ENCODE results near the gene IDH3A.

The IDH3A gene

GRCh38 chr15:78175330-78175729, 26.2 kb downstream of the IDH3A start:
- ATAC-seq: peak; percentile 23; the same call in 1 of the 3 replicates
- no peak for TF ChIP-seq POU6F1 (CRISPR knock-in tag; IDR thresholded peaks at IDR 0.05; ENCODE audit: borderline replicate concordance, low read depth)
- TF ChIP-seq, protein P1, sequence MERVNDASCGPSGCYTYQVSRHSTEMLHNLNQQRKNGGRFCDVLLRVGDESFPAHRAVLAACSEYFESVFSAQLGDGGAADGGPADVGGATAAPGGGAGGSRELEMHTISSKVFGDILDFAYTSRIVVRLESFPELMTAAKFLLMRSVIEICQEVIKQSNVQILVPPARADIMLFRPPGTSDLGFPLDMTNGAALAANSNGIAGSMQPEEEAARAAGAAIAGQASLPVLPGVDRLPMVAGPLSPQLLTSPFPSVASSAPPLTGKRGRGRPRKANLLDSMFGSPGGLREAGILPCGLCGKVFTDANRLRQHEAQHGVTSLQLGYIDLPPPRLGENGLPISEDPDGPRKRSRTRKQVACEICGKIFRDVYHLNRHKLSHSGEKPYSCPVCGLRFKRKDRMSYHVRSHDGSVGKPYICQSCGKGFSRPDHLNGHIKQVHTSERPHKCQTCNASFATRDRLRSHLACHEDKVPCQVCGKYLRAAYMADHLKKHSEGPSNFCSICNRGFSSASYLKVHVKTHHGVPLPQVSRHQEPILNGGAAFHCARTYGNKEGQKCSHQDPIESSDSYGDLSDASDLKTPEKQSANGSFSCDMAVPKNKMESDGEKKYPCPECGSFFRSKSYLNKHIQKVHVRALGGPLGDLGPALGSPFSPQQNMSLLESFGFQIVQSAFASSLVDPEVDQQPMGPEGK (CRISPR knock-in tag; IDR thresholded peaks at IDR 0.05; ENCODE audit: borderline replicate concordance): no peak
- no peak for TF ChIP-seq TSHZ2 (CRISPR knock-in tag; IDR thresholded peaks at IDR 0.05)
- TF ChIP-seq SNAI2 (CRISPR knock-in tag; IDR thresholded peaks at IDR 0.05): no peak
- no peak for TF ChIP-seq ARNTL (CRISPR knock-in tag; IDR thresholded peaks at IDR 0.05; ENCODE audit: borderline replicate concordance, low read depth)
- TF ChIP-seq ZNF70 (CRISPR knock-in tag; IDR thresholded peaks at IDR 0.05): no peak
- TF ChIP-seq CSDC2 (CRISPR knock-in tag; IDR thresholded peaks at IDR 0.05): no peak
- no peak for TF ChIP-seq TOX (CRISPR knock-in tag; IDR thresholded peaks at IDR 0.05; ENCODE audit: borderline replicate concordance)
- TF ChIP-seq ZNF565 (CRISPR knock-in tag; conservative IDR thresholded peaks at IDR 0.05; ENCODE audit: low read depth): no peak
- no peak for TF ChIP-seq PPARA (CRISPR knock-in tag; IDR thresholded peaks at IDR 0.05; ENCODE audit: borderline replicate concordance)
- TF ChIP-seq, protein P2, sequence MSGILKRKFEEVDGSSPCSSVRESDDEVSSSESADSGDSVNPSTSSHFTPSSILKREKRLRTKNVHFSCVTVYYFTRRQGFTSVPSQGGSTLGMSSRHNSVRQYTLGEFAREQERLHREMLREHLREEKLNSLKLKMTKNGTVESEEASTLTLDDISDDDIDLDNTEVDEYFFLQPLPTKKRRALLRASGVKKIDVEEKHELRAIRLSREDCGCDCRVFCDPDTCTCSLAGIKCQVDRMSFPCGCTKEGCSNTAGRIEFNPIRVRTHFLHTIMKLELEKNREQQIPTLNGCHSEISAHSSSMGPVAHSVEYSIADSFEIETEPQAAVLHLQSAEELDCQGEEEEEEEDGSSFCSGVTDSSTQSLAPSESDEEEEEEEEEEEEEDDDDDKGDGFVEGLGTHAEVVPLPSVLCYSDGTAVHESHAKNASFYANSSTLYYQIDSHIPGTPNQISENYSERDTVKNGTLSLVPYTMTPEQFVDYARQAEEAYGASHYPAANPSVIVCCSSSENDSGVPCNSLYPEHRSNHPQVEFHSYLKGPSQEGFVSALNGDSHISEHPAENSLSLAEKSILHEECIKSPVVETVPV (CRISPR knock-in tag; IDR thresholded peaks at IDR 0.05): no peak
- no peak for TF ChIP-seq RARB (CRISPR knock-in tag; IDR thresholded peaks at IDR 0.05)
- no peak for TF ChIP-seq OSR1 (CRISPR knock-in tag; IDR thresholded peaks at IDR 0.05)
- TF ChIP-seq ESRRG (CRISPR knock-in tag; IDR thresholded peaks at IDR 0.05): no peak
- TF ChIP-seq ISL1 (CRISPR knock-in tag; IDR thresholded peaks at IDR 0.05): no peak
- no peak for TF ChIP-seq ZFP3 (CRISPR knock-in tag; IDR thresholded peaks at IDR 0.05)
- no peak for TF ChIP-seq TCF4 (CRISPR knock-in tag; IDR thresholded peaks at IDR 0.05; ENCODE audit: borderline replicate concordance)

GRCh38 chr15:78177447-78177873, 28.3 kb downstream of the IDH3A start:
- peak; percentile 88 for ATAC-seq

More at GRCh38 chr15:78177447-78177873, 28.3 kb downstream of the IDH3A start:
- TF ChIP-seq ZNF70 (CRISPR knock-in tag; IDR thresholded peaks at IDR 0.05) (no peak), ISL1 (CRISPR knock-in tag; IDR thresholded peaks at IDR 0.05) (no peak), TCF4 (CRISPR knock-in tag; IDR thresholded peaks at IDR 0.05; ENCODE audit: borderline replicate concordance) (no peak), RARB (CRISPR knock-in tag; IDR thresholded peaks at IDR 0.05) (no peak), GLIS3 (CRISPR knock-in tag; IDR thresholded peaks at IDR 0.05) (no peak), CREB5 (CRISPR knock-in tag; IDR thresholded peaks at IDR 0.05; ENCODE audit: low read depth) (no peak), BACH2 (CRISPR knock-in tag; IDR thresholded peaks at IDR 0.05; ENCODE audit: borderline replicate concordance) (no peak), ZNF565 (CRISPR knock-in tag; conservative IDR thresholded peaks at IDR 0.05; ENCODE audit: low read depth) (no peak)
- TF ChIP-seq, protein P1 (CRISPR knock-in tag; IDR thresholded peaks at IDR 0.05; ENCODE audit: borderline replicate concordance): no peak
- TF ChIP-seq, protein P2 (CRISPR knock-in tag; IDR thresholded peaks at IDR 0.05): no peak

All from SK-N-SH treated with all-trans-retinoic acid at 6 μM for 48 hours (cell line).